ENCODE data around the gene VASP. TPM values are rescaled to one million over a fixed set of nuclear protein-coding genes. Genes with fewer than 3 reads are reported as not detected.
A peak's percentile ranks its signal among the peaks of the same experiment; 100 is the strongest.

Gene VASP
- total and polyA plus RNA-seq, 2 of the 13 experiments (the other 11 are each of a cell fraction or from before 2014, with no cell fraction given): 41.8 to 67.1 TPM

DNA sequence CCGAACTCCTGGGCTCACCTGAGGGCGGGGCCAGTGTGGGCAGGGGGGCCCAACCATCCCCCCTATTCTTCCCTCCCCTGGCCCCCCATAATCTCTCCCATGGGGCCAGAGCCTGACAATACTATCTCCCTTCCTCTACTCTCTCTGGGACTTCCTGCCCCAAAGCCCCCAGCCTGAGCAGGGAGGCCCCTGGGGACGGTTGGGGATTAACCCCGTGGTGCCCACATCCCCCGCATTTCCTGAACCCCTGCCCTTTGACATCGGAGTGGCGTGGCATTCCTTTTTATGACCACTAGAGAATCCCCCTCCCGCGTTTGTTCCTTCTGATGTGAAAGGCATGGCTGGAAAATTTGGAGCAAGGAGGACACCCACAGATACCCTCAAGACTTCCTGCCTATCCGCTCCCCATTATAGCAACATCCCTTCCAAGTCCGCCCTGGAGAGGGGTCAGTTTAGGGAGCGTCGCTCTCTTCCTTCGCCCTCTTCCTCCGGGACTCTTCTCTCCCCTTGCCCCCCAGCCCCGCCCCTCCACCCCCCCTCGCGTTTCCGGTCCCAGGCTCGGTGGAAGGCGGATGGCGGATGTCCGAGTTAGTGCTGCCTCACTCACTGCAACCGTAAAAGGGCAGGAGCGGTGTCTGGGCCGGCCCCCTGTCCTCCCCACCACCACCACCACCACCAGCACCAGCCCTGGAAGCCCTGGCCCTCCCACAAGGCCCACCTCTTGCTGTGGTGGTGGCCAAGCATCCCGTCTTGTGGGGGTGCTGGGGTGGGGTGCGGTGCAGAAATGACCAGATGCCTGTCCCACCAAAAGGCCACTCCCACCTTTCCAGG is 1.8 kb downstream of the VASP start (continued):
- TF ChIP-seq MIER3 (CRISPR knock-in tag; IDR thresholded peaks at IDR 0.05; ENCODE audit: borderline replicate concordance): no peak
- TF ChIP-seq DNMT1 (CRISPR knock-in tag; IDR thresholded peaks at IDR 0.05): no peak
- TF ChIP-seq ZNF672 (CRISPR knock-in tag; IDR thresholded peaks at IDR 0.05): no peak
- TF ChIP-seq ZNF792 (CRISPR knock-in tag; IDR thresholded peaks at IDR 0.05): no peak
- TF ChIP-seq ZNF317 (CRISPR knock-in tag; IDR thresholded peaks at IDR 0.05): no peak
- no peak for TF ChIP-seq KAT2B (IDR thresholded peaks at IDR 0.05; ENCODE audit: borderline replicate concordance, low read depth, low read length)
- no peak for TF ChIP-seq ZNF205 (CRISPR knock-in tag; IDR thresholded peaks at IDR 0.05)
- no peak for TF ChIP-seq DPF2 (CRISPR knock-in tag; IDR thresholded peaks at IDR 0.05; ENCODE audit: borderline replicate concordance, low read depth)
- TF ChIP-seq ZMYM4 (CRISPR knock-in tag; IDR thresholded peaks at IDR 0.05): peak; percentile 28; the same call in 1 of the 2 replicates
- TF ChIP-seq ZNF569 (CRISPR knock-in tag; IDR thresholded peaks at IDR 0.05; ENCODE audit: borderline replicate concordance): no peak
- TF ChIP-seq, protein P1, sequence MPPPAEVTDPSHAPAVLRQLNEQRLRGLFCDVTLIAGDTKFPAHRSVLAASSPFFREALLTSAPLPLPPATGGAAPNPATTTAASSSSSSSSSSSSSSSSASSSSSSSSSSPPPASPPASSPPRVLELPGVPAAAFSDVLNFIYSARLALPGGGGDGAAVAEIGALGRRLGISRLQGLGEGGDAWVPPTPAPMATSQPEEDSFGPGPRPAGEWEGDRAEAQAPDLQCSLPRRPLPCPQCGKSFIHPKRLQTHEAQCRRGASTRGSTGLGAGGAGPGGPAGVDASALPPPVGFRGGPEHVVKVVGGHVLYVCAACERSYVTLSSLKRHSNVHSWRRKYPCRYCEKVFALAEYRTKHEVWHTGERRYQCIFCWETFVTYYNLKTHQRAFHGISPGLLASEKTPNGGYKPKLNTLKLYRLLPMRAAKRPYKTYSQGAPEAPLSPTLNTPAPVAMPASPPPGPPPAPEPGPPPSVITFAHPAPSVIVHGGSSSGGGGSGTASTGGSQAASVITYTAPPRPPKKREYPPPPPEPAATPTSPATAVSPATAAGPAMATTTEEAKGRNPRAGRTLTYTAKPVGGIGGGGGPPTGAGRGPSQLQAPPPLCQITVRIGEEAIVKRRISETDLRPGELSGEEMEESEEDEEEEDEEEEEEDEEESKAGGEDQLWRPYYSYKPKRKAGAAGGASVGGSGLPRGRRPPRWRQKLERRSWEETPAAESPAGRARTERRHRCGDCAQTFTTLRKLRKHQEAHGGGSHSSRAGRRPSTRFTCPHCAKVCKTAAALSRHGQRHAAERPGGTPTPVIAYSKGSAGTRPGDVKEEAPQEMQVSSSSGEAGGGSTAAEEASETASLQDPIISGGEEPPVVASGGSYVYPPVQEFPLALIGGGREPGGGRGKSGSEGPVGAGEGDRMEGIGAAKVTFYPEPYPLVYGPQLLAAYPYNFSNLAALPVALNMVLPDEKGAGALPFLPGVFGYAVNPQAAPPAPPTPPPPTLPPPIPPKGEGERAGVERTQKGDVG (CRISPR knock-in tag; IDR thresholded peaks at IDR 0.05; ENCODE audit: borderline replicate concordance): no peak
- TF ChIP-seq TCF7L2 (IDR thresholded peaks at IDR 0.05; ENCODE audit: low read depth, low read length): no peak
- TF ChIP-seq KDM1A (CRISPR knock-in tag; IDR thresholded peaks at IDR 0.05): no peak
- TF ChIP-seq, protein P2, sequence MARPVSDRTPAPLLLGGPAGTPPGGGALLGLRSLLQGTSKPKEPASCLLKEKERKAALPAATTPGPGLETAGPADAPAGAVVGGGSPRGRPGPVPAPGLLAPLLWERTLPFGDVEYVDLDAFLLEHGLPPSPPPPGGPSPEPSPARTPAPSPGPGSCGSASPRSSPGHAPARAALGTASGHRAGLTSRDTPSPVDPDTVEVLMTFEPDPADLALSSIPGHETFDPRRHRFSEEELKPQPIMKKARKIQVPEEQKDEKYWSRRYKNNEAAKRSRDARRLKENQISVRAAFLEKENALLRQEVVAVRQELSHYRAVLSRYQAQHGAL (CRISPR knock-in tag; IDR thresholded peaks at IDR 0.05; ENCODE audit: not compliant biosample characterization): no peak
- no peak; the same call in 1 of the 2 replicates for TF ChIP-seq MAZ (IDR thresholded peaks at IDR 0.05; ENCODE audit: borderline replicate concordance, low read depth, low read length)
- TF ChIP-seq MAZ (CRISPR knock-in tag; IDR thresholded peaks at IDR 0.05; ENCODE audit: low read depth): no peak
- TF ChIP-seq, protein P3, sequence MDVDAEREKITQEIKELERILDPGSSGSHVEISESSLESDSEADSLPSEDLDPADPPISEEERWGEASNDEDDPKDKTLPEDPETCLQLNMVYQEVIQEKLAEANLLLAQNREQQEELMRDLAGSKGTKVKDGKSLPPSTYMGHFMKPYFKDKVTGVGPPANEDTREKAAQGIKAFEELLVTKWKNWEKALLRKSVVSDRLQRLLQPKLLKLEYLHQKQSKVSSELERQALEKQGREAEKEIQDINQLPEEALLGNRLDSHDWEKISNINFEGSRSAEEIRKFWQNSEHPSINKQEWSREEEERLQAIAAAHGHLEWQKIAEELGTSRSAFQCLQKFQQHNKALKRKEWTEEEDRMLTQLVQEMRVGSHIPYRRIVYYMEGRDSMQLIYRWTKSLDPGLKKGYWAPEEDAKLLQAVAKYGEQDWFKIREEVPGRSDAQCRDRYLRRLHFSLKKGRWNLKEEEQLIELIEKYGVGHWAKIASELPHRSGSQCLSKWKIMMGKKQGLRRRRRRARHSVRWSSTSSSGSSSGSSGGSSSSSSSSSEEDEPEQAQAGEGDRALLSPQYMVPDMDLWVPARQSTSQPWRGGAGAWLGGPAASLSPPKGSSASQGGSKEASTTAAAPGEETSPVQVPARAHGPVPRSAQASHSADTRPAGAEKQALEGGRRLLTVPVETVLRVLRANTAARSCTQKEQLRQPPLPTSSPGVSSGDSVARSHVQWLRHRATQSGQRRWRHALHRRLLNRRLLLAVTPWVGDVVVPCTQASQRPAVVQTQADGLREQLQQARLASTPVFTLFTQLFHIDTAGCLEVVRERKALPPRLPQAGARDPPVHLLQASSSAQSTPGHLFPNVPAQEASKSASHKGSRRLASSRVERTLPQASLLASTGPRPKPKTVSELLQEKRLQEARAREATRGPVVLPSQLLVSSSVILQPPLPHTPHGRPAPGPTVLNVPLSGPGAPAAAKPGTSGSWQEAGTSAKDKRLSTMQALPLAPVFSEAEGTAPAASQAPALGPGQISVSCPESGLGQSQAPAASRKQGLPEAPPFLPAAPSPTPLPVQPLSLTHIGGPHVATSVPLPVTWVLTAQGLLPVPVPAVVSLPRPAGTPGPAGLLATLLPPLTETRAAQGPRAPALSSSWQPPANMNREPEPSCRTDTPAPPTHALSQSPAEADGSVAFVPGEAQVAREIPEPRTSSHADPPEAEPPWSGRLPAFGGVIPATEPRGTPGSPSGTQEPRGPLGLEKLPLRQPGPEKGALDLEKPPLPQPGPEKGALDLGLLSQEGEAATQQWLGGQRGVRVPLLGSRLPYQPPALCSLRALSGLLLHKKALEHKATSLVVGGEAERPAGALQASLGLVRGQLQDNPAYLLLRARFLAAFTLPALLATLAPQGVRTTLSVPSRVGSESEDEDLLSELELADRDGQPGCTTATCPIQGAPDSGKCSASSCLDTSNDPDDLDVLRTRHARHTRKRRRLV (CRISPR knock-in tag; IDR thresholded peaks at IDR 0.05): peak; percentile 12; the same call in 1 of the 2 replicates
- TF ChIP-seq ZNF883 (CRISPR knock-in tag; IDR thresholded peaks at IDR 0.05; ENCODE audit: not compliant biosample characterization): no peak
